SK-N-MC (cell line): ENCODE data around the gene NAV3.

Experiments used
- DNase-seq: peaks from one replicate; pipeline ENCODE4 v3.0.0-alpha.2; 2011; ENCODE audit warnings: low read depth, low spot score
- H3K27ac ChIP-seq: fragments of 200-600 bp; sonication (generic); 2 replicates; pipeline ENCODE4 v1.5.1; 2016; ENCODE audit warnings: mixed run types
- H3K36me3 ChIP-seq: fragments of 200-600 bp; sonication (generic); 2 replicates; pipeline ENCODE4 v1.6.1; 2017; ENCODE audit warnings: antibody characterized with exemption, low read length, mixed read lengths; ENCODE audit not compliant: insufficient read depth
- H3K4me3 ChIP-seq: fragments of 200-600 bp; sonication (generic); 2 replicates; pipeline ENCODE4 v1.5.1; 2016
- H3K9ac ChIP-seq: fragments of 200-600 bp; sonication (generic); 2 replicates; pipeline ENCODE4 v1.8.0; 2017; ENCODE audit warnings: mixed run types, mixed read lengths; ENCODE audit not compliant: insufficient read length
- H3K9me3 ChIP-seq: fragments of 200-600 bp; sonication (generic); 2 replicates; pipeline ENCODE4 v1.6.1; 2017; ENCODE audit warnings: low read depth, mild to moderate bottlenecking, antibody characterized with exemption, low read length, moderate library complexity, mixed read lengths
- EZH2 ChIP-seq: fragments of 200-600 bp; sonication (generic); IDR thresholded peaks from one replicate; pipeline ENCODE4 v1.6.1; 2017; ENCODE audit warnings: antibody characterized with exemption
- FOXP2 ChIP-seq: optimal IDR thresholded peaks from 2 replicates; pipeline ENCODE3; 2011; ENCODE audit warnings: mild to moderate bottlenecking, moderate library complexity; ENCODE audit not compliant: insufficient read depth; ENCODE audit errors: extremely low read length, control extremely low read depth
- POLR2AphosphoS5 ChIP-seq: IDR thresholded peaks from 2 replicates; pipeline ENCODE4 v1.6.1; 2012; ENCODE audit warnings: mild to moderate bottlenecking, low read depth, low read length, borderline replicate concordance

Gene NAV3

DNA sequence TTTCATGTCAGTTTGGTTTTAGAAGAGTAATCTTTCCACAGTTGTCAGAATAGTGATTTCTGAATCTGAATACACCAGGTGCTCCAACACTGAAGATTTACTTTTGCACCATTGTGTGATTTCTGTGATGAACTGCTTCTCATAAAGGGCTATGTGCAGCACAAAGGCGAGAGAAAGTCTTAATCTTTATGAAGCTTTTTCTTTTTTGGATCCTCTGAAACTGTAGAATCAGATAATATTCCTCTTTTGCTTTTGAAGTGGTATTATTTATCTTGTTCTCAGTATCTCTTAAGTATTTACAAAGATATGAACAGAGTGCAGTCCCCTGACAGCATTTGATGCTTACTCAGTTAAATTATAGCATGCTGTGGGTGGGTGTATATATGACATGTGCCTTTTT is 207.8 kb downstream of the NAV3 start:
- no peaks in the 10 kb centered on the region for H3K9me3 ChIP-seq
- no peak for TF ChIP-seq EZH2
- no peak for TF ChIP-seq FOXP2
- H3K27ac ChIP-seq, result no peak overlapping the region
- no peak overlapping the region for H3K4me3 ChIP-seq
- H3K36me3 ChIP-seq, result no peaks in the 10 kb centered on the region
- DNase-seq, result no peak
- H3K9ac ChIP-seq, result no peak overlapping the region

GRCh38 chr12:78038986-78039385 is 208.3 kb downstream of the NAV3 start:
- Histone ChIP-seq H3K9ac (no peak overlapping the region), H3K4me3 (no peak overlapping the region), H3K36me3 (no peaks in the 10 kb centered on the region), H3K27ac (no peak overlapping the region), H3K9me3 (no peaks in the 10 kb centered on the region)
- DNase-seq, result no peak
- TF ChIP-seq FOXP2, result no peak
- no peak for TF ChIP-seq EZH2
- TF ChIP-seq POLR2AphosphoS5, result no peak

GRCh38 chr12:78040111-78040510 is 209.4 kb downstream of the NAV3 start:
- DNase-seq, result no peak
- Histone ChIP-seq H3K36me3 (no peaks in the 10 kb centered on the region), H3K9me3 (no peaks in the 10 kb centered on the region), H3K27ac (no peak overlapping the region), H3K4me3 (no peak overlapping the region), H3K9ac (no peak overlapping the region)
- TF ChIP-seq POLR2AphosphoS5, result no peak

GRCh38 chr12:78050790-78051189 is 220.1 kb downstream of the NAV3 start:
- no peaks in the 10 kb centered on the region for H3K9me3 ChIP-seq
- H3K36me3 ChIP-seq, result no peaks in the 10 kb centered on the region
- DNase-seq, result no peak
- TF ChIP-seq FOXP2 (no peak), EZH2 (no peak), POLR2AphosphoS5 (no peak)
- no peak overlapping the region for H3K9ac ChIP-seq
- H3K4me3 ChIP-seq, result no peak overlapping the region
- no peak overlapping the region for H3K27ac ChIP-seq

- H3K27ac ChIP-seq, result no peak overlapping the region
- H3K4me3 ChIP-seq, result no peak overlapping the region
- no peak for TF ChIP-seq EZH2
- no peak for TF ChIP-seq POLR2AphosphoS5
- no peak for TF ChIP-seq FOXP2
- H3K36me3 ChIP-seq, result no peaks in the 10 kb centered on the region
- H3K9ac ChIP-seq, result no peak overlapping the region
- no peaks in the 10 kb centered on the region for H3K9me3 ChIP-seq
- DNase-seq, result no peak
These were observed 224.9 kb downstream of the NAV3 start for GRCh38 chr12:78055545-78055944.

GRCh38 chr12:78057075-78057474 is 226.4 kb downstream of the NAV3 start:
- Histone ChIP-seq H3K36me3 (no peaks in the 10 kb centered on the region), H3K9ac (no peak overlapping the region), H3K4me3 (no peak overlapping the region), H3K27ac (no peak overlapping the region), H3K9me3 (no peaks in the 10 kb centered on the region)
- no peak for DNase-seq
- TF ChIP-seq FOXP2 (no peak), EZH2 (no peak), POLR2AphosphoS5 (no peak)

DNA sequence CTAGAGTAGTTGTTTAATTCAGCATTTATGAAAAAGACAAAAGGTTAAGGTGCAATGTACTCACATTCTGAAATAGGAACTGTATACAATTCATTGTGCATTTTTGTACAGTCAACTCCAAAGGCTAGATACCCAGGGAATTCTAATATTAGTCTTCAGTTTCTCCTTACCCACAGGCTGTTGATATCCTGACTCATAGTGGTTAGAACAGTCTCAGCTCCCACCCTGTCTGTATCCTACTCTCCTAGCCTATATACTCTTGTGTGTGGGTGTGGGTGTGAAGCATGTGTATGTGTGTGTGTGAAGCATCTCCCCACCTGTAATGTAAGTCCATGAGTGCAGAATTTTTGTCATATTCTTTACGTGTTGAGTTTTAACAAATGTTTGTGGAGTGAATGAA is 229.5 kb downstream of the NAV3 start:
- Histone ChIP-seq H3K9me3 (no peaks in the 10 kb centered on the region), H3K9ac (no peak overlapping the region), H3K36me3 (no peaks in the 10 kb centered on the region), H3K4me3 (no peak overlapping the region), H3K27ac (no peak overlapping the region)
- no peak for TF ChIP-seq FOXP2
- no peak for TF ChIP-seq POLR2AphosphoS5
- no peak for TF ChIP-seq EZH2
- no peak for DNase-seq

GRCh38 chr12:78062786-78063185 is 232.1 kb downstream of the NAV3 start:
- H3K27ac ChIP-seq, result no peak overlapping the region
- no peaks in the 10 kb centered on the region for H3K36me3 ChIP-seq
- no peak for TF ChIP-seq FOXP2
- no peak for DNase-seq
- H3K4me3 ChIP-seq, result no peak overlapping the region
- no peak overlapping the region for H3K9ac ChIP-seq
- no peaks in the 10 kb centered on the region for H3K9me3 ChIP-seq

- TF ChIP-seq FOXP2 (no peak), POLR2AphosphoS5 (no peak), EZH2 (no peak)
- Histone ChIP-seq H3K9ac (no peak overlapping the region), H3K4me3 (no peak overlapping the region), H3K36me3 (no peaks in the 10 kb centered on the region), H3K9me3 (no peaks in the 10 kb centered on the region), H3K27ac (no peak overlapping the region)
- no peak for DNase-seq
These were observed 251.1 kb downstream of the NAV3 start for GRCh38 chr12:78081590-78082314.
